ENCODE data around the gene CARS1.

- peak; percentile 42; the same call in 1 of the 2 replicates for TF ChIP-seq CREB1 (IDR thresholded peaks at IDR 0.05)
- peak; percentile 73; the same call in 1 of the 2 replicates for TF ChIP-seq CREB1 (CRISPR knock-in tag; IDR thresholded peaks at IDR 0.05)
- 0 out of 6 replicates have a peak, but pooled peaks of 1 of the 3 experiments have one; percentile 8 for TF ChIP-seq CTCF (IDR thresholded peaks at IDR 0.05 in 2 of 3, conservative IDR thresholded peaks at IDR 0.05 in 1 of 3; ENCODE audit: insufficient read depth in 2 of 3, low read depth in 1 of 3, low read length in 3 of 3)
- TF ChIP-seq ZNF232 (CRISPR knock-in tag; IDR thresholded peaks at IDR 0.05), result no peak
- TF ChIP-seq ETV5 (CRISPR knock-in tag; IDR thresholded peaks at IDR 0.05; ENCODE audit: low read depth), result peak; percentile 100
- no peak for TF ChIP-seq EZH2 (IDR thresholded peaks at IDR 0.05; ENCODE audit: borderline replicate concordance, low read depth, low read length)
- peak; percentile 87; the same call in 1 of the 2 replicates for TF ChIP-seq CTBP1 (IDR thresholded peaks at IDR 0.05; ENCODE audit: borderline replicate concordance)
- peak; percentile 44; the same call in 1 of the 2 replicates for TF ChIP-seq ESRRA (IDR thresholded peaks at IDR 0.05; ENCODE audit: borderline replicate concordance, low read depth)
- no peak for TF ChIP-seq KLF10 (CRISPR knock-in tag; IDR thresholded peaks at IDR 0.05)
- TF ChIP-seq HMGXB4 (CRISPR knock-in tag; IDR thresholded peaks at IDR 0.05), result 0 out of 2 replicates have a peak, but pooled peaks have one; percentile 76
- TF ChIP-seq NUFIP1 (IDR thresholded peaks at IDR 0.05; ENCODE audit: partially characterized antibody), result no peak
- peak; percentile 56 to 66 for TF ChIP-seq NRF1 (conservative IDR thresholded peaks at IDR 0.05 in 1 of 2, IDR thresholded peaks at IDR 0.05 in 1 of 2)
- no peak for TF ChIP-seq SMARCC2 (IDR thresholded peaks at IDR 0.05; ENCODE audit: low read depth)
- peak; percentile 97 for TF ChIP-seq CEBPB (tag; IDR thresholded peaks at IDR 0.05)
- TF ChIP-seq TAF1 (IDR thresholded peaks at IDR 0.05; ENCODE audit: control insufficient read depth, extremely low read depth, insufficient read depth, low read length, severe bottlenecking), result peak; percentile 82
These were observed at the start of gene CARS1 for GRCh38 chr11:3057069-3057963.
